Measurements from ENCODE around the gene MAPRE3.
A peak's percentile ranks its signal among the peaks of the same experiment; 100 is the strongest.
"Not testable (repeated sequence)": the region's sequence is repeated elsewhere in the genome, so short reads cannot be mapped to it uniquely, and the experiment has no call there.

MAPRE3 gene

GRCh38 chr2:27069961-27070618 lies 99.7 kb downstream of the MAPRE3 start:
- no peak for DNase-seq (ENCODE audit: low read depth in 2 of 2)

- DNase-seq (ENCODE audit: low read depth in 2 of 2) = no peak
Observed at GRCh38 chr2:27070653-27071276, 100.3 kb downstream of the MAPRE3 start.

DNA sequence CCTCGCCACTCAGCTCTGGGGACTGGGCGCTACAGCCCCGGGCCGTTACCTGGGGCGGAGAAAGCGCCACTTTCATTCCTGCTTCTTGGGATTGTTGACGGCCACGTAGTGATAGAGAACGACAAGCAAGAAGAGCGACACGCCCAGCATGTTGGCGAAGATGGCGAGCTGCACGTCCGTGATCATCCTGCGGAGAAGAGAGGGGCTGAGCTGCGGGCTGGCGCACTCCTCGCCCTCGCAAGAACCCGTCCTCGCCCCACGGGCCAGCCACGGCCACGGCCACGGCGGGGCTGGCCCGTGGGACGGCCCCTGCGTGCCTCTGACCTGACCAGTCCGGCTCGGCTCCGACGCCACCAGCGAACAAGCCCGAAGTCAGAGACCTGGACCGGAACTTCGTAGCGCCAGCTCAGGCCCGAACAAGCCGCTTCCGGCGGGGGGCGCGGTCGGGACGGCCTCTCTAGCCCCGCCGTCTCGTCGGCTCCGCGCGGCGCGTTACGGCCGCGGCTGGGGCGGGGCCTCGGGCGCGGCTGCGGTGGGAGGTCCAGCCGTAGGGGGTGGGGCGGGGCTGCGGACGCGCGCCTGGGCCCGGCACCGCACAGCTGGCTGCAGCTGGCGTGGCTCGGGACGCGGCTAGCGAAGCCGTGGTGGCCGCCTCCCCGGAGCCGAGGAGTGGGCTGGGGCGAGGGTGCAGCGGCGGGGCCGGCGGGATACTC lies 101.0 kb downstream of the MAPRE3 start, which contains the start of gene OST4:
TSS of gene OST4 (minus strand) at position 378 of the 713 bp plus-strand sequence.
- peak; percentile 76 to 88 for DNase-seq (ENCODE audit: low read depth in 2 of 2)

DNA sequence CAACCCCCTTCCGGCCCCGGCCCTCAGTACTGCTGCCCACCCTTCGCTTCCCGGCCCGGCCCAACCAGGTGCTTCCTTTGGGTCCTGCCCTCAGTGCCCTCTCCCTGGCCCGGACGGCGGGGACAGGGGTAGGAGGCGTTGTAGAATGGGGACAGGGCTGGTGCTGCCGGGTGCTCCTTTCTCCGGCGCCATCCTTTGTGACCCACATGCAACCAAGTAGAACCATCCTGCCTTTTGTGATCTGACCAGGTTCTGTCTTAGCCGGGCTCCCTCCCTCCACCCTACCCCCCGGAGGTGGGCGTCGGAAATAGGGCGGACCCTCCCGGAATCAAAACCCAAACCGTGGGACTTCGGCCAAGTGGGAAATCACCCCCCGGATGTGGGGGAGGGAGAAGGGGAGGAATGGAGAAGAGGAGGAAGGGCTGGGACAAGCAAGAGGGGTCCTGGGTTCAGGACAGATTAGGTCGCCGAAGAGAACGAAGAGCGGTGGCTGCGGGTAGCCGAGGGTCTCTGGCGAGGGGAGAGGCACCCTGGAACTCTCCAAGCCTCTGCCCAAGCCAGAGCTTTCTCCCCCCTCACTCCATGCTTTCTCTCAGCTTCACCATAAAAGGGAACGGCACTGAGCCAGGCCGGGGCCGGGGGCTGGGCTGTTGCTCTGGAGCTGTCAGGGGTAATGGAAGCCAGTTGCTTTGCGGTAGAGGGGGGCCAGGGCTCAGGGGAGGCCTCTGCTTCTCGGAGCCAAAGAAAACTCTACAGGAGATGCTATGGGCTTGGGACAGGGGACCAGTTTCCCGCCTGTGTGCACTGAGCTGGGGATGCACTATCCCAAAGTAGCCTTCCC lies 101.8 kb downstream of the MAPRE3 start:
- peak in 1 of 2 donors; percentile 27 for DNase-seq (ENCODE audit: low read depth in 2 of 2)

DNA sequence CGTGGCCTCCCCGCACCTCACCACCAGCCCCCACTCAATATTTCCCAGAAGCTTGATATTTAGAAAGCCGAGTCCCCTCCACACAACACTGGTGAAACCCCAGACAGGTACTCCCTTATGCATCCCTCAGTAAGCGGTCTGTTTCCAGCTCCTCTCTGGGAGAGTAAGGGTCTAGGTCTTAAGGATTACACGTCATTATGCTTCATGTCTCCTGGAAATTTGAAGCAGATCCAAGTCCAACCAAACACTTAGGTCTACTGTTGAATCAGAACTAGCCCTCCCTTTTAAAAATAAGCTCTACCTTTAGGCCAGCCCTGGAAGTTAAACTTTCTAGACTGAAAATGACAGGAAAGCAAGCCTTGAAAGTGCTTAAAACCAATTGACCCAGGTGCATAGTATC lies 102.5 kb downstream of the MAPRE3 start:
- no peak for DNase-seq (ENCODE audit: low read depth in 2 of 2)

DNA sequence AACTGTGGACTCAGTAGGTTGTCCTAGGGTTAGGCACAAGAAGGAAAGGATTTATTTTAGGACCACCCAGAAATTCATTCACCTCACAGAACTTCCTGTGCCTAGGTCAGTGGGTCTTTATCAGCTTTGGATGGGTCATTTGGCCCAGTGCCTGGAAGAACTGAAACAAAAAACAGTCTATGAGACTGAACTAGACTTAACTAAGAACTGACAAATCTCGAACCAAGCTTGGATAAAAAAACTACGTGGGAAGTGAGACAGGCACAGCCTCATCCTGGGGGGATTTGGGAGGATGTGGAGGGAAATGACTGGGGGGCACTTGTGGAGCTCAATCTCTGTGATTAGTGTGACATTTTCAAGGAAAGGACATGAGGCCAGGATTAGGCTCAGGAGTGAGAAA lies 103.3 kb downstream of the MAPRE3 start:
- DNase-seq (ENCODE audit: low read depth in 2 of 2) = no peak

- DNase-seq (ENCODE audit: low read depth in 2 of 2) = peak in 1 of 2 donors; percentile 30
Observed at GRCh38 chr2:27074738-27075565, 104.5 kb downstream of the MAPRE3 start.

DNA sequence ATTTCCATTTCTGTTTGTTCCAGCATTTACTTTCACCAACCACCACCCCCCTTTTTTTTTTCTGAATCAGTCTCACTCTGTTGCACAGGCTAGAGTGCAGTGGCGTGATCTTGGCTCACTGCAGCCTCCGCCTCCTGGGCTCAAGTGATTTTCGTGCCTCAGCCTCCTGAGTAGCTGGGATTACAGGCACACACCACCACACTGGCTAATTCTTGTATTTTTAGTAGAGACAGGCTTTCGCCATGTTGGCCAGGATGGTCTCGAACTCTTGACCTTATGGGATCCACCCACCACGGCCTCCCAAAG lies 105.1 kb downstream of the MAPRE3 start:
- not testable (repeated sequence) for DNase-seq (ENCODE audit: low read depth in 2 of 2)

DNA sequence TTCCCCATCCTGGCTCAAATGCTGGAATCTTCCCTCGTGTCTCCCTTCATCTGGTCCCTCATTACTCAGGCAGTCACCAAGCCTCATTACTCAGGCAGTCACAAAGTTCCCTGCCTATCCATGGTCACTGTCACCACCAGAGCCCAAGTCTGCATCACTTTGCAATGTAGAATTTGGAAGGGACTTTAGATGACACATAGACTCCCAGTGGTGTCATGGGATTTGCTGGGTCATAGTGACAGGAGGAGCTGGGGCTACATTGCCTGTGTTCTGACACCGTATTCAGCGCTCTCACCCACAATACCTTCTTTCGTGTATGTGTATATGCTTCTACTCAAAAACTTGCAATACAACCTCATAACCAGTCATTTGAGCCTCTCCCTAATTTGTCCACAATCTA lies 105.9 kb downstream of the MAPRE3 start:
- no peak for DNase-seq (ENCODE audit: low read depth in 2 of 2)

All from stimulated activated CD8-positive, alpha-beta memory T cell treated with anti-CD3 and anti-CD28 coated beads, Interleukin-7, amount 100 ng/mL, for 4 hours (primary cell).